NCI-H187 (cell line): Measurements from ENCODE around the gene MAFF.

Experiments
- DNase-seq, 2 experiments: peaks; one replicate each; lab custom pipeline; 2025; lab: John Stamatoyannopoulos, UW

Gene MAFF

GRCh38 chr22:38203855-38204514 lies 2.2 kb downstream of the MAFF start:
- no peak for DNase-seq

- DNase-seq = no peak
Observed at GRCh38 chr22:38204784-38205183, 3.0 kb downstream of the MAFF start.

- DNase-seq = no peak
Observed at GRCh38 chr22:38205261-38206128, 3.7 kb downstream of the MAFF start.

- no peak for DNase-seq
Observed at GRCh38 chr22:38207898-38208432, 6.2 kb downstream of the MAFF start.

- no peak for DNase-seq
Observed at GRCh38 chr22:38208551-38208968, 6.8 kb downstream of the MAFF start.

- no peak for DNase-seq
Observed at GRCh38 chr22:38211556-38211955, 9.8 kb downstream of the MAFF start.

- no peak for DNase-seq
Observed at GRCh38 chr22:38212442-38212841, 10.6 kb downstream of the MAFF start.

GRCh38 chr22:38213319-38213989 lies 11.7 kb downstream of the MAFF start:
- DNase-seq = no peak

- DNase-seq = no peak
Observed at GRCh38 chr22:38213990-38214301, 12.2 kb downstream of the MAFF start.

- DNase-seq = peak; percentile 20 to 64
Observed at GRCh38 chr22:38214302-38215056, 12.7 kb downstream of the MAFF start.

GRCh38 chr22:38215156-38216038 lies 13.6 kb downstream of the MAFF start:
- no peak for DNase-seq

GRCh38 chr22:38218661-38219622 lies 17.1 kb downstream of the MAFF start:
- DNase-seq = no peak

GRCh38 chr22:38219632-38220031 lies 17.8 kb downstream of the MAFF start:
- no peak for DNase-seq

- no peak for DNase-seq
Observed at GRCh38 chr22:38220163-38220562, 18.4 kb downstream of the MAFF start.

- DNase-seq = no peak
Observed at GRCh38 chr22:38220653-38221386, 19.0 kb downstream of the MAFF start.

GRCh38 chr22:38221407-38221806 lies 19.6 kb downstream of the MAFF start:
- DNase-seq = no peak

GRCh38 chr22:38221908-38222796 lies 20.4 kb downstream of the MAFF start:
- no peak for DNase-seq

- DNase-seq = no peak
Observed at GRCh38 chr22:38222797-38223119, 21.0 kb downstream of the MAFF start.
